ENCODE measurements around the gene ACY1. TPM values are rescaled to one million over a fixed set of nuclear protein-coding genes. Genes with fewer than 3 reads are reported as not detected.

Gene ACY1
- total RNA-seq, 1 experiment from 2014 or later = 62.6 TPM

DNA sequence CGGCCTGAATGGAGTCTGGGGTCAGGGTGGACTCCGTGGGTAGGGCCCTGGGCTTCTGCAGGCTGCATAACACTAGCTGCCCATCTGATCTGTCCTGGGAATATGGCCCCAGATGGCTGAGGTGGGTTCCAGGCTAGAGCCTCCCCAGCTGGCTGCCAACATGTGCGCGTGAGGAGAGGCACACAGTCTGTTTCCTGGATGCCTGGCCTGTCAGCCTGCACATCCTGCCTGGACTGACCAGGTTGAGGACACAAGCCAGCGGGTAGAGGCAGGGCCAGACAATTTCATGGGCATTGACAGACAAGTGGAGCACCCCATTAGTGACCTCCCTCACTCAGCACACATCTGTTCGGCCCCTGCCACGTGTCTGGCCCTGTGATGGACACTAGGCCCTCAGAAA lies 42.1 kb downstream of the ACY1 start:
- H3K4me3 Mint-ChIP-seq = no peak overlapping the region

More for the DNA sequence above, 42.1 kb downstream of the ACY1 start:
- WGBS (ENCODE audit: extremely low coverage, insufficient read length, low lambda C conversion rate) = no CpG with 5 or more reads among the region's 7 CpGs
- no peak overlapping the region; a peak in 1 of 7 replicates for H3K27ac Mint-ChIP-seq
- H3K4me1 Mint-ChIP-seq = peaks cover 11 to 20% of the 10 kb centered on the region in 2 experiments
- no peak overlapping the region for H2BK12ac ChIP-seq (ENCODE audit: insufficient read length, low read depth, low read length)
- no peak overlapping the region for H3T11ph ChIP-seq (ENCODE audit: low read length)
- H2BK120ac ChIP-seq (ENCODE audit: low read depth, low read length, poor library complexity, severe bottlenecking) = no peak overlapping the region
- no peaks in the 10 kb centered on the region for H3K79me2 ChIP-seq (ENCODE audit: insufficient read depth, low read length)
- H3K56ac ChIP-seq (ENCODE audit: insufficient read length, low read depth, low read length) = no peak overlapping the region
- no peak for DNase-seq
- H3K23me2 ChIP-seq (ENCODE audit: insufficient read length, low read depth, low read length, poor library complexity, severe bottlenecking) = no peaks in the 10 kb centered on the region
- no peak overlapping the region for H3K27ac ChIP-seq (ENCODE audit: insufficient read length, low read depth, low read length)
- no peaks in the 10 kb centered on the region for H3K27me3 ChIP-seq (ENCODE audit: insufficient read depth, low read length)
- TF ChIP-seq CTCF (conservative IDR thresholded peaks at IDR 0.05) = no peak
- no peak overlapping the region for H2BK5ac ChIP-seq (ENCODE audit: insufficient read length, low read length)
- H3K18ac ChIP-seq (ENCODE audit: insufficient read length, low read depth, low read length) = no peak overlapping the region
- no peak overlapping the region for H2BK15ac ChIP-seq (ENCODE audit: low read depth, low read length)
- no peaks in the 10 kb centered on the region for H3K9me3 Mint-ChIP-seq
- no peak overlapping the region for H3K9ac ChIP-seq (ENCODE audit: extremely low read depth, insufficient read length, low read length)
- H3K9me3 ChIP-seq (ENCODE audit: control insufficient read depth, low read depth, low read length) = no peaks in the 10 kb centered on the region
- peaks cover 2% of the 10 kb centered on the region for H3K27me3 Mint-ChIP-seq (ENCODE audit: low read depth)
- no peak overlapping the region for H2AK5ac ChIP-seq (ENCODE audit: insufficient read length, low read length)
- no peaks in the 10 kb centered on the region for H3K79me1 ChIP-seq (ENCODE audit: insufficient read depth, low read depth, low read length, poor library complexity, severe bottlenecking)
- H3K4ac ChIP-seq (ENCODE audit: low read depth, low read length) = no peak overlapping the region
- H3K36me3 Mint-ChIP-seq (ENCODE audit: insufficient read depth in 1 of 3, low read depth in 3 of 3) = no peaks in the 10 kb centered on the region
- peaks cover 4% of the 10 kb centered on the region; the same call in 1 of the 2 replicates for H3K4me1 ChIP-seq (ENCODE audit: insufficient read depth, low read length)
- no peak overlapping the region for H3K14ac ChIP-seq (ENCODE audit: insufficient read depth, low read length)
- H3K23ac ChIP-seq (ENCODE audit: insufficient read length, low read depth, low read length) = no peak overlapping the region
- H4K5ac ChIP-seq (ENCODE audit: insufficient read length, low read depth, low read length) = no peak overlapping the region
- H4K20me1 ChIP-seq (ENCODE audit: control insufficient read depth, insufficient read depth, insufficient read length) = peaks cover 5% of the 10 kb centered on the region
- no peak overlapping the region for H3K4me2 ChIP-seq (ENCODE audit: insufficient read depth, insufficient read length, low read length)
- no peak overlapping the region for H2BK20ac ChIP-seq (ENCODE audit: low read depth, low read length, poor library complexity, severe bottlenecking)
- H2AFZ ChIP-seq (ENCODE audit: low read length) = no peak overlapping the region
- no peak overlapping the region for H4K8ac ChIP-seq (replicated peaks; ENCODE audit: insufficient read length, low read depth, low read length)
- no peak overlapping the region for H4K91ac ChIP-seq (ENCODE audit: insufficient read length, low read depth, low read length)

All from H9 (cell line).